Astrocyte of the spinal cord (primary cell): ENCODE results near the gene PDE8A.

ENCODE experiments used
- DNase-seq: peaks from one replicate; pipeline ENCODE4 v3.0.0; 2011; ENCODE audit warnings: low read depth, low spot score
- H3K4me3 ChIP-seq: 2 replicates; pipeline ENCODE4 v1.5.1; 2011; ENCODE audit warnings: low read depth, mild to moderate bottlenecking, low read length, moderate library complexity
- in situ Hi-C: cut with HindIII; loops from 2 replicates; pipeline ENCODE4 v1.10.0; 2017; ENCODE audit warnings: low sequenced_read_pairs
- TF ChIP-seq, protein P1 (sequence below): IDR thresholded peaks from 2 replicates; pipeline ENCODE4 v1.5.1; 2012; ENCODE audit warnings: low read depth, mild to moderate bottlenecking, low read length, inconsistent platforms

The PDE8A gene

GRCh38 chr15:84960391-84961113, 21.1 kb upstream of the PDE8A start:
- peak; percentile 18 for DNase-seq
- in situ Hi-C loops, result no loop called here
- H3K4me3 ChIP-seq, result no peak overlapping the region
- TF ChIP-seq, protein P1, sequence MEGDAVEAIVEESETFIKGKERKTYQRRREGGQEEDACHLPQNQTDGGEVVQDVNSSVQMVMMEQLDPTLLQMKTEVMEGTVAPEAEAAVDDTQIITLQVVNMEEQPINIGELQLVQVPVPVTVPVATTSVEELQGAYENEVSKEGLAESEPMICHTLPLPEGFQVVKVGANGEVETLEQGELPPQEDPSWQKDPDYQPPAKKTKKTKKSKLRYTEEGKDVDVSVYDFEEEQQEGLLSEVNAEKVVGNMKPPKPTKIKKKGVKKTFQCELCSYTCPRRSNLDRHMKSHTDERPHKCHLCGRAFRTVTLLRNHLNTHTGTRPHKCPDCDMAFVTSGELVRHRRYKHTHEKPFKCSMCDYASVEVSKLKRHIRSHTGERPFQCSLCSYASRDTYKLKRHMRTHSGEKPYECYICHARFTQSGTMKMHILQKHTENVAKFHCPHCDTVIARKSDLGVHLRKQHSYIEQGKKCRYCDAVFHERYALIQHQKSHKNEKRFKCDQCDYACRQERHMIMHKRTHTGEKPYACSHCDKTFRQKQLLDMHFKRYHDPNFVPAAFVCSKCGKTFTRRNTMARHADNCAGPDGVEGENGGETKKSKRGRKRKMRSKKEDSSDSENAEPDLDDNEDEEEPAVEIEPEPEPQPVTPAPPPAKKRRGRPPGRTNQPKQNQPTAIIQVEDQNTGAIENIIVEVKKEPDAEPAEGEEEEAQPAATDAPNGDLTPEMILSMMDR, result no peak

- TF ChIP-seq, protein P1, result no peak
- peak; percentile 81 for DNase-seq
- H3K4me3 ChIP-seq, result no peak overlapping the region
- in situ Hi-C loops, result no loop called here
These were observed 20.6 kb upstream of the PDE8A start for GRCh38 chr15:84961114-84961452.

DNA sequence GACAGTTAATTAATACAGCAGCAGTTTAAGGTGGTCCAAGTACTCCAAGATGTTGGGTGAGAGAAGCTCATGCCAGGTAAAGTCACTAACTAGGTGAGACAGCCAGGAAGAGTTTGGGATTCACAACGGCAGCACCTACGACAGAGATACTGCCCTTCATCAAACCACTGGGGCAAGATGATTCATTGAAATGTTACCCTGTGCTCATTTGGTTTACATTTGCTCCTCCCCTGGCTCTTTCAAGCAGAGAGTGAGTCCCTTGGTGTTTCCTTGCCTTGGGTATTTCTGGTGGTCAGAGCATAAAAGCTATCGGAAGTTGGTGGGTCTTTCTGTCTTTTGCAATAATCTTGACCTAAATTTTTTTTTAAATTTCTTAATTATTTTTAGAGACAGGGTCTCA, 19.9 kb upstream of the PDE8A start:
- H3K4me3 ChIP-seq, result no peak overlapping the region
- TF ChIP-seq, protein P1, result no peak
- DNase-seq, result no peak
- in situ Hi-C loops, result no loop called here

DNA sequence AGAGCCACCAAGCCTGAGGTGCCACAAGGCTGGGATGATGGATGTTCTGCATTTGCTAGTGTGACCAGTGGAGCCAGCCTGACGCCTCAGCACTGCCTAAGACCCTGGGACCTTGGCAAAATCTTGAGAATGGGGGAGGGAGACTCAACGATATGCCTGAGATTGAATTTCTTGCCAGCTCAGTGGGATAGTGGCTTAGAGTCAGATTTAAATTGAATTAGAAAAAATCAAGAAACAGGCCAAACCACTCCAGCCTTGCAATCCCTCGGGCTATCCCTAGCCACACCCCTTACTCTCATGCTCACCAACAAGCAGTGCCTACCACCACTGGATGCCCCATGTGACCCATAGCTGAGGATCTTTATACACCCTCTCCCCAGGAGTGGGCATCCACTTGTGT, 18.7 kb upstream of the PDE8A start:
- TF ChIP-seq, protein P1, result no peak
- DNase-seq, result no peak
- no peak overlapping the region for H3K4me3 ChIP-seq
- in situ Hi-C loops, result no loop called here

- DNase-seq, result no peak
- TF ChIP-seq, protein P1, result no peak
- in situ Hi-C loops, result no loop called here
- H3K4me3 ChIP-seq, result no peak overlapping the region
These were observed 14.3 kb upstream of the PDE8A start for GRCh38 chr15:84967380-84967779.

- TF ChIP-seq, protein P1, result no peak
- no peak overlapping the region for H3K4me3 ChIP-seq
- in situ Hi-C loops, result no loop called here
- no peak for DNase-seq
These were observed 13.4 kb upstream of the PDE8A start for GRCh38 chr15:84968301-84968700.
